MM.1S (cell line): ENCODE measurements around the gene ENO4.

Experiments used
- CTCF ChIP-seq: fragments of 300-600 bp; sonication (generic); IDR thresholded peaks from 2 replicates; pipeline ENCODE4 v1.5.1; 2016; ENCODE audit warnings: antibody characterized with exemption, low read length, mixed read lengths
- EZH2 ChIP-seq: fragments of 300-600 bp; sonication (generic); optimal IDR thresholded peaks from 2 replicates; pipeline ENCODE3; 2017; ENCODE audit warnings: low read depth, mild to moderate bottlenecking, antibody characterized with exemption, low read length, mixed read lengths
- EZH2phosphoT487 ChIP-seq: fragments of 300-600 bp; sonication (generic); IDR thresholded peaks from 2 replicates; pipeline ENCODE4 v1.6.1; 2018; ENCODE audit warnings: antibody characterized with exemption, low read length

GRCh38 chr10:116815641-116816415 is 33.5 kb upstream of the ENO4 start:
- TF ChIP-seq CTCF (no peak), EZH2 (no peak), EZH2phosphoT487 (no peak)
